GM23338 (cell line): ENCODE results near the gene LONRF3.

Source experiments
- CTCF ChIP-seq, 2 experiments: fragments of 200-600 bp in 1 of 2; sonication (generic) in 1 of 2; conservative IDR thresholded peaks; 2 replicates each; pipeline versions ENCODE4 v1.5.1 to v1.6.1; 2016 to 2017; ENCODE audit warnings: antibody characterized with exemption in 2 of 2, low read depth in 2 of 2, mild to moderate bottlenecking in 2 of 2, moderate library complexity in 1 of 2
- ETS1 ChIP-seq: IDR thresholded peaks from 2 replicates; pipeline ENCODE4 v1.6.1; 2016; ENCODE audit warnings: antibody characterized with exemption
- POLR2AphosphoS5 ChIP-seq: IDR thresholded peaks from 2 replicates; pipeline ENCODE4 v1.6.1; 2016; ENCODE audit warnings: antibody characterized with exemption, low read depth

GRCh38 chrX:119009071-119009470, 34.7 kb downstream of the LONRF3 start:
- TF ChIP-seq CTCF (conservative IDR thresholded peaks at IDR 0.05; ENCODE audit: low read depth in 2 of 2) (no peak), POLR2AphosphoS5 (no peak), ETS1 (no peak)
